HEK293 (cell line): ENCODE data around the gene MUC4.

Source experiments
- CTCF ChIA-PET: fragments of 350-600 bp; formaldehyde crosslinking; extraction: SDS; loops from one replicate; lab custom pipeline; 2021; ENCODE audit warnings: antibody characterized with exemption; lab: Yijun Ruan, JAX
- POLR2A ChIA-PET: fragments of 300-600 bp; formaldehyde crosslinking; extraction: SDS; loops from one replicate; lab custom pipeline; 2020; ENCODE audit warnings: antibody characterized with exemption, inconsistent platforms; lab: Yijun Ruan, JAX
- H3K27ac ChIP-seq: fragments of 200-500 bp; sonication (Bioruptor generic); 2 replicates; pipeline ENCODE4 v1.5.1; 2014; ENCODE audit warnings: low read depth, low read length, control low read depth, inconsistent platforms; ENCODE audit errors: extremely low read depth
- H3K36me3 ChIP-seq, 2 experiments: fragments of 200-500 bp in 1 of 2; sonication (Bioruptor generic) in 1 of 2; 1 replicate in 1 of 2; 2 replicates in 1 of 2; pipeline ENCODE4 v1.5.1; 2014 to 2017; ENCODE audit warnings: inconsistent platforms in 2 of 2, low read length in 2 of 2; ENCODE audit not compliant: control insufficient read depth in 2 of 2, insufficient read depth in 1 of 2
- H3K4me1 ChIP-seq: fragments of 200-500 bp; sonication (Bioruptor generic); 2 replicates; pipeline ENCODE4 v1.5.1; 2014; ENCODE audit warnings: mild to moderate bottlenecking, low read length, inconsistent platforms; ENCODE audit not compliant: control insufficient read depth, insufficient read depth
- H3K4me3 ChIP-seq: 2 replicates; pipeline ENCODE4 v1.5.1; 2011; ENCODE audit warnings: low read depth, mild to moderate bottlenecking, control low read depth, low read length, moderate library complexity
- H3K9me3 ChIP-seq: fragments of 200-500 bp; sonication (Bioruptor generic); 2 replicates; pipeline ENCODE4 v1.5.1; 2014; ENCODE audit warnings: low read depth, low read length, inconsistent platforms; ENCODE audit not compliant: control insufficient read depth, insufficient read depth
- OVOL3 ChIP-seq: fragments of 450-650 bp; formaldehyde crosslinking; IDR thresholded peaks from 2 replicates; pipeline ENCODE4 v1.5.1; 2016; ENCODE audit warnings: missing biosample characterization, missing genetic modification characterization
- TRIM28 ChIP-seq: IDR thresholded peaks from 2 replicates; pipeline ENCODE4 v1.6.1; 2011; ENCODE audit warnings: low read length, control low read depth, borderline replicate concordance
- ZBTB8A ChIP-seq: fragments of 450-650 bp; formaldehyde crosslinking; IDR thresholded peaks from 2 replicates; pipeline ENCODE4 v1.5.1; 2016; ENCODE audit warnings: missing biosample characterization, missing genetic modification characterization
- ZNF292 ChIP-seq: fragments of 450-650 bp; formaldehyde crosslinking; IDR thresholded peaks from 2 replicates; pipeline ENCODE4 v1.5.1; 2016; ENCODE audit warnings: low read depth, missing biosample characterization, missing genetic modification characterization, borderline replicate concordance
- ZNF335 ChIP-seq: fragments of 450-650 bp; formaldehyde crosslinking; conservative IDR thresholded peaks from 2 replicates; pipeline ENCODE4 v1.5.1; 2016; ENCODE audit warnings: missing biosample characterization, missing genetic modification characterization
- ZNF394 ChIP-seq: fragments of 450-650 bp; formaldehyde crosslinking; IDR thresholded peaks from 2 replicates; pipeline ENCODE4 v1.5.1; 2016; ENCODE audit warnings: missing biosample characterization, missing genetic modification characterization, mild to moderate bottlenecking, moderate library complexity, borderline replicate concordance
- ZNF404 ChIP-seq: fragments of 450-650 bp; formaldehyde crosslinking; IDR thresholded peaks from 2 replicates; pipeline ENCODE4 v1.5.1; 2017; ENCODE audit warnings: missing biosample characterization, missing genetic modification characterization
- ZNF518A ChIP-seq: fragments of 450-650 bp; formaldehyde crosslinking; conservative IDR thresholded peaks from 2 replicates; pipeline ENCODE4 v1.5.1; 2016; ENCODE audit warnings: low read depth, missing biosample characterization, missing genetic modification characterization
- ZNF561 ChIP-seq: fragments of 450-650 bp; IDR thresholded peaks from 2 replicates; pipeline ENCODE4 v1.5.1; 2018; ENCODE audit warnings: missing biosample characterization, missing genetic modification characterization, borderline replicate concordance
- TF ChIP-seq, protein P1 (sequence below): fragments of 450-650 bp; formaldehyde crosslinking; IDR thresholded peaks from 2 replicates; pipeline ENCODE4 v1.5.0; 2017; ENCODE audit warnings: missing biosample characterization, missing genetic modification characterization, borderline replicate concordance
- TF ChIP-seq, protein P2 (sequence below): fragments of 450-650 bp; IDR thresholded peaks from 2 replicates; pipeline ENCODE4 v1.5.1; 2018; ENCODE audit warnings: missing biosample characterization, mild to moderate bottlenecking, missing genetic modification characterization
- TF ChIP-seq, protein P3 (sequence below): fragments of 450-650 bp; formaldehyde crosslinking; optimal IDR thresholded peaks from 2 replicates; pipeline ENCODE3; 2016; ENCODE audit warnings: missing biosample characterization, mild to moderate bottlenecking, missing genetic modification characterization

Gene MUC4

DNA sequence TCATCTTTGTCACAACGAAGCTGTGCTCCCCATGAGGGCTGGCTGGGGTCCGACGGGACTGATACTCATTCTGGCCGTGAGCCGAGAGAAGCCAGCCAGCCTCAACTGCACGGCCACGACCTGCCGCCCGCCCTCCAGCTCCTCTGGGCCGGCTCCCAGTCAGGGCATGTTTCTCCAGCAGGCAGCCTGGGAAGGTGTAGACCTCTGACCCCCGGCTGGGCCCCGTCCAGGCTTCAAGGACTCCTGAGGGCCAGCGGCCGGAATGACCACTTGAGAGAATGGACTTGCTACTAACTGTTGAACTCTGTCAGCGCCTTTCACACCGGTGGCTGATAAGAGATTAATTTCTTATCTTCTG is 18.1 kb upstream of the MUC4 start (continued):
- TF ChIP-seq, protein P1, sequence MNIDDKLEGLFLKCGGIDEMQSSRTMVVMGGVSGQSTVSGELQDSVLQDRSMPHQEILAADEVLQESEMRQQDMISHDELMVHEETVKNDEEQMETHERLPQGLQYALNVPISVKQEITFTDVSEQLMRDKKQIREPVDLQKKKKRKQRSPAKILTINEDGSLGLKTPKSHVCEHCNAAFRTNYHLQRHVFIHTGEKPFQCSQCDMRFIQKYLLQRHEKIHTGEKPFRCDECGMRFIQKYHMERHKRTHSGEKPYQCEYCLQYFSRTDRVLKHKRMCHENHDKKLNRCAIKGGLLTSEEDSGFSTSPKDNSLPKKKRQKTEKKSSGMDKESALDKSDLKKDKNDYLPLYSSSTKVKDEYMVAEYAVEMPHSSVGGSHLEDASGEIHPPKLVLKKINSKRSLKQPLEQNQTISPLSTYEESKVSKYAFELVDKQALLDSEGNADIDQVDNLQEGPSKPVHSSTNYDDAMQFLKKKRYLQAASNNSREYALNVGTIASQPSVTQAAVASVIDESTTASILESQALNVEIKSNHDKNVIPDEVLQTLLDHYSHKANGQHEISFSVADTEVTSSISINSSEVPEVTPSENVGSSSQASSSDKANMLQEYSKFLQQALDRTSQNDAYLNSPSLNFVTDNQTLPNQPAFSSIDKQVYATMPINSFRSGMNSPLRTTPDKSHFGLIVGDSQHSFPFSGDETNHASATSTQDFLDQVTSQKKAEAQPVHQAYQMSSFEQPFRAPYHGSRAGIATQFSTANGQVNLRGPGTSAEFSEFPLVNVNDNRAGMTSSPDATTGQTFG (tag by site-specific recombination) = no peak
- TF ChIP-seq ZNF292 = no peak

GRCh38 chr3:195828762-195829161 is 17.0 kb upstream of the MUC4 start:
- POLR2A ChIA-PET = no interaction called here
- CTCF ChIA-PET = interaction anchor here (0.5 to 1.2 kb wide), 2 partner anchors 21 to 216 kb away, joined by 4 to 5 read pairs; no protein-coding TSS in a partner anchor
- Histone ChIP-seq H3K9me3 (no peaks in the 10 kb centered on the region), H3K27ac (no peak overlapping the region), H3K4me3 (no peak overlapping the region), H3K36me3 (no peaks in the 10 kb centered on the region), H3K4me1 (no peaks in the 10 kb centered on the region)
- TF ChIP-seq ZNF518A (tag by site-specific recombination) (no peak), ZNF394 (tag by site-specific recombination) (no peak), ZNF335 (tag by site-specific recombination) (no peak), ZNF561 (tag by site-specific recombination) (no peak), ZBTB8A (tag by site-specific recombination) (no peak), ZNF404 (tag by site-specific recombination) (no peak), OVOL3 (tag by site-specific recombination) (no peak), TRIM28 (no peak)
- TF ChIP-seq, protein P2, sequence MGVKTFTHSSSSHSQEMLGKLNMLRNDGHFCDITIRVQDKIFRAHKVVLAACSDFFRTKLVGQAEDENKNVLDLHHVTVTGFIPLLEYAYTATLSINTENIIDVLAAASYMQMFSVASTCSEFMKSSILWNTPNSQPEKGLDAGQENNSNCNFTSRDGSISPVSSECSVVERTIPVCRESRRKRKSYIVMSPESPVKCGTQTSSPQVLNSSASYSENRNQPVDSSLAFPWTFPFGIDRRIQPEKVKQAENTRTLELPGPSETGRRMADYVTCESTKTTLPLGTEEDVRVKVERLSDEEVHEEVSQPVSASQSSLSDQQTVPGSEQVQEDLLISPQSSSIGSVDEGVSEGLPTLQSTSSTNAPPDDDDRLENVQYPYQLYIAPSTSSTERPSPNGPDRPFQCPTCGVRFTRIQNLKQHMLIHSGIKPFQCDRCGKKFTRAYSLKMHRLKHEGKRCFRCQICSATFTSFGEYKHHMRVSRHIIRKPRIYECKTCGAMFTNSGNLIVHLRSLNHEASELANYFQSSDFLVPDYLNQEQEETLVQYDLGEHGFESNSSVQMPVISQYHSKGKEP (tag by site-specific recombination) = no peak
- TF ChIP-seq, protein P3, sequence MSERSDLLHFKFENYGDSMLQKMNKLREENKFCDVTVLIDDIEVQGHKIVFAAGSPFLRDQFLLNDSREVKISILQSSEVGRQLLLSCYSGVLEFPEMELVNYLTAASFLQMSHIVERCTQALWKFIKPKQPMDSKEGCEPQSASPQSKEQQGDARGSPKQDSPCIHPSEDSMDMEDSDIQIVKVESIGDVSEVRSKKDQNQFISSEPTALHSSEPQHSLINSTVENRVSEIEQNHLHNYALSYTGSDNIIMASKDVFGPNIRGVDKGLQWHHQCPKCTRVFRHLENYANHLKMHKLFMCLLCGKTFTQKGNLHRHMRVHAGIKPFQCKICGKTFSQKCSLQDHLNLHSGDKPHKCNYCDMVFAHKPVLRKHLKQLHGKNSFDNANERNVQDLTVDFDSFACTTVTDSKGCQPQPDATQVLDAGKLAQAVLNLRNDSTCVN = no peak
